HCT116 (cell line): Measurements from ENCODE around the gene KIAA1755. TPM values are rescaled to one million over a fixed set of nuclear protein-coding genes. Genes with fewer than 3 reads are reported as not detected.
"Not testable (repeated sequence)": the region's sequence is repeated elsewhere in the genome, so short reads cannot be mapped to it uniquely, and the experiment has no call there.

ENCODE experiments used
- ATAC-seq: fragments of 200-7000 bp; cut with Tn5 transposase; 2 replicates; pipeline ENCODE4 v1.9.1; 2020; ENCODE audit warnings: mild to moderate bottlenecking, moderate library complexity
- BruUV-seq: library from RNA; stranded (reverse); fragments of 400-500 nt; replicated peaks from 2 replicates; lab custom pipeline; 2021; lab: Mats Ljungman, UMichigan
- CTCF ChIA-PET: fragments of 300-600 bp; sonication (Branson Sonifier 250); formaldehyde crosslinking; loops from one replicate; lab custom pipeline; 2021; ENCODE audit warnings: antibody characterized with exemption; lab: Charles Lee
- POLR2A ChIA-PET: fragments of 300-600, 350-600 bp; sonication (Branson Sonifier 250); formaldehyde crosslinking; loops from one replicate; lab custom pipeline; 2021; ENCODE audit warnings: antibody characterized with exemption; lab: Charles Lee
- RAD21 ChIA-PET, 2 experiments: fragments of 300-600 bp; sonication (Branson Sonifier 250); formaldehyde crosslinking; loops; one replicate each; lab custom pipeline; 2023; ENCODE audit warnings: low total read pairs in 2 of 2; ENCODE audit not compliant: uncharacterized antibody in 2 of 2, unreplicated experiment in 2 of 2, low non-redundant PET in 1 of 2; lab: Charles Lee
- DNase-seq: peaks from one replicate; pipeline ENCODE4 v3.0.0-alpha.2; 2010; ENCODE audit warnings: low read depth, low spot score
- H2AFZ ChIP-seq: fragments of 200-600 bp; shearing (Covaris generic), sonication (generic); 2 replicates; pipeline ENCODE4 v1.6.1; 2017; ENCODE audit warnings: low read depth, mixed run types, mixed read lengths, antibody characterized with exemption, low read length; ENCODE audit not compliant: poor library complexity, severe bottlenecking
- H3K27ac ChIP-seq: 2 replicates; pipeline ENCODE4 v1.5.1; 2012; ENCODE audit warnings: low read depth, low read length
- H3K27me3 ChIP-seq: fragments of 200-600 bp; sonication (generic); 2 replicates; pipeline ENCODE4 v1.6.1; 2016; ENCODE audit warnings: mixed run types, low read length, mixed read lengths; ENCODE audit not compliant: insufficient read depth
- H3K36me3 ChIP-seq, 2 experiments: fragments of 200-500 bp in 1 of 2; fragments of 200-600 bp in 1 of 2; sonication (Bioruptor generic) in 1 of 2; sonication (generic) in 1 of 2; 2 replicates each; pipeline versions ENCODE4 v1.5.1 to v1.6.1; 2014 to 2016; ENCODE audit warnings: low read length in 2 of 2, inconsistent platforms in 1 of 2, mixed read lengths in 1 of 2, mixed run types in 1 of 2; ENCODE audit not compliant: insufficient read depth in 2 of 2, control insufficient read depth in 1 of 2
- H3K4me1 ChIP-seq, 2 experiments: fragments of 200-600 bp in 1 of 2; sonication (generic) in 1 of 2; 2 replicates each; pipeline versions ENCODE4 v1.5.1 to v1.6.1; 2012 to 2017; ENCODE audit warnings: low read length in 2 of 2, inconsistent platforms in 1 of 2, mild to moderate bottlenecking in 1 of 2, mixed read lengths in 1 of 2, mixed run types in 1 of 2, moderate library complexity in 1 of 2; ENCODE audit not compliant: insufficient read depth in 2 of 2, control insufficient read depth in 1 of 2
- H3K4me2 ChIP-seq: fragments of 200-600 bp; sonication (generic); 2 replicates; pipeline ENCODE4 v1.6.1; 2017; ENCODE audit warnings: mixed run types, low read length, mixed read lengths
- H3K4me3 ChIP-seq, 2 experiments: fragments of 200-600 bp in 1 of 2; sonication (generic) in 1 of 2; replicated peaks in 1 of 2; 2 replicates each; pipeline ENCODE4 v1.5.1; 2011 to 2016; ENCODE audit warnings: low read length in 2 of 2, control low read depth in 1 of 2, low read depth in 1 of 2, mild to moderate bottlenecking in 1 of 2, mixed read lengths in 1 of 2, mixed run types in 1 of 2
- H3K79me2 ChIP-seq: fragments of 200-600 bp; sonication (generic); 2 replicates; pipeline ENCODE4 v1.6.1; 2017; ENCODE audit warnings: mild to moderate bottlenecking, mixed run types, low read length, moderate library complexity, mixed read lengths; ENCODE audit not compliant: insufficient read depth
- H3K9ac ChIP-seq: fragments of 200-600 bp; sonication (generic); 2 replicates; pipeline ENCODE4 v1.6.1; 2016; ENCODE audit warnings: low read length, mixed read lengths
- H3K9me2 ChIP-seq: fragments of 200-600 bp; sonication (generic), shearing (Covaris generic); 2 replicates; pipeline ENCODE4 v1.6.1; 2017; ENCODE audit warnings: mixed run types, mild to moderate bottlenecking, moderate library complexity; ENCODE audit not compliant: insufficient read depth
- H3K9me3 ChIP-seq, 2 experiments: fragments of 200-500 bp in 1 of 2; fragments of 200-600 bp in 1 of 2; sonication (Bioruptor generic) in 1 of 2; sonication (generic) in 1 of 2; 2 replicates each; pipeline ENCODE4 v1.6.1; 2014 to 2017; ENCODE audit warnings: low read length in 2 of 2, mixed read lengths in 2 of 2, inconsistent platforms in 1 of 2, low read depth in 1 of 2, mild to moderate bottlenecking in 1 of 2, mixed run types in 1 of 2, moderate library complexity in 1 of 2; ENCODE audit not compliant: control insufficient read depth in 1 of 2, insufficient read depth in 1 of 2
- H4K20me1 ChIP-seq: fragments of 200-600 bp; sonication (generic), shearing (Covaris generic); 2 replicates; pipeline ENCODE4 v1.6.1; 2017; ENCODE audit warnings: mixed run types, mild to moderate bottlenecking, moderate library complexity; ENCODE audit not compliant: insufficient read depth
- CBX3 ChIP-seq: IDR thresholded peaks from 2 replicates; pipeline ENCODE4 v1.6.1; 2012; ENCODE audit warnings: low read depth
- CEBPB ChIP-seq: IDR thresholded peaks from 2 replicates; pipeline ENCODE4 v1.6.1; 2012; ENCODE audit warnings: low read depth
- EZH2 ChIP-seq: fragments of 200-600 bp; sonication (generic); IDR thresholded peaks from 2 replicates; pipeline ENCODE4 v1.6.1; 2017; ENCODE audit warnings: antibody characterized with exemption, mixed run types
- POLR2AphosphoS5 ChIP-seq: IDR thresholded peaks from 2 replicates; pipeline ENCODE4 v1.6.1; 2011; ENCODE audit warnings: mild to moderate bottlenecking, low read depth, low read length, moderate library complexity
- SP1 ChIP-seq: IDR thresholded peaks from 2 replicates; pipeline ENCODE4 v1.6.1; 2012; ENCODE audit warnings: low read depth
- TCF7L2 ChIP-seq: IDR thresholded peaks from 2 replicates; pipeline ENCODE4 v1.7.0; 2011; ENCODE audit warnings: borderline replicate concordance, inconsistent platforms; ENCODE audit not compliant: insufficient read depth, insufficient read length; ENCODE audit errors: extremely low read depth
- ZNF274 ChIP-seq: fragments of 200-500 bp; sonication (Bioruptor generic); IDR thresholded peaks from 2 replicates; pipeline ENCODE4 v1.6.1; 2014; ENCODE audit warnings: mild to moderate bottlenecking, low read depth, low read length, inconsistent platforms
- intact Hi-C: fragments of 100-400 bp; cut with micrococcal nuclease; formaldehyde crosslinking; loops from 2 replicates; pipeline ENCODE4 v1.10.0; 2022
- total RNA-seq: library from RNA; stranded (reverse); gene quantifications from one replicate; pipeline ENCODE4 v1.2.1, GENCODE V29; 2021; ENCODE audit not compliant: unreplicated experiment
- TF ChIP-seq, protein P1 (sequence below): IDR thresholded peaks from 2 replicates; pipeline ENCODE4 v1.6.1; 2012
- TF ChIP-seq, protein P2 (sequence below), 3 experiments: fragments of 200-600 bp in 1 of 3; sonication (generic) in 1 of 3; IDR thresholded peaks in 2 of 3; conservative IDR thresholded peaks in 1 of 3; 2 replicates each; pipeline ENCODE4 v1.5.1; 2012 to 2017; ENCODE audit warnings: low read depth in 2 of 3, low read length in 2 of 3, antibody characterized with exemption in 1 of 3, borderline replicate concordance in 1 of 3, control low read depth in 1 of 3, mild to moderate bottlenecking in 1 of 3, mixed read lengths in 1 of 3, mixed run types in 1 of 3, moderate library complexity in 1 of 3; ENCODE audit not compliant: insufficient read depth in 1 of 3

KIAA1755 gene
- total RNA-seq, 1 experiment from 2014 or later = not detected

DNA sequence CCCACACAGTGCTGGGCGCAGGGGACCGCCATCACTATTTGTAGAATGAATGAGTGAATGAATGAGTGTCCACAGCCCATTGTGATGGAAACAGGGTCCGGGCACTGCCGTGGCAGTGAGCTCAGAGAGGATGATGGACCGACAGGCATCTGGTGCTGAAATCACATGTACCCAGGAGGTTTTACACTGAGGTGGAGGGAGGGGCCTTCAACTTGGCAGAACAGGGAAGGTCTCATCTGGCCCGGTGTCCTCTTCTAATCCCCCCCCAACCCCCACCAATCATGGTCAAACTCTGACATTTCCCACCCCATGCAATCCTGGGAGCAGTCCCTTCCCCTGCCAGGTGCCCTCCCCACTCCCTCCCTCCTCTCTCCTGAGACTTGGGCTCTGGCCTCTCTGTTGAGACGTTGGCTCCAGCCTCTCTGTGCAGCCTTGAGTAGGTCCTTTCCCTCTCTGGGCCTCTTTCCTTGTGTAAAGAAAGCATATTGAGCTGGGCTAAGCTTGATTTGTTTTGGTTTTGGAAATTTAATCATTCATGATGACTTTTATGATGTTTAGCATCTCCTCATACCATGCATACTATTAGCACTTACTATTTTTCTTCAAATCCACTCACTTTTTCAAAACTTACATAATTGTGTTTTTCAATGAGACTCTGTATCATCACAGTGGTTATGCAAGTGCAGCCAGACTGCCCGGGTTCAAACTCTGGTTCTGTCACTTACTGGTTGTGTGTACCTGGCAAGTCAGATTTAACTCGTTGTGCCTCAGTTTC, 10.8 kb downstream of the KIAA1755 start:
- CTCF ChIA-PET = no interaction called here
- no peaks in the 10 kb centered on the region for H3K4me1 ChIP-seq

DNA sequence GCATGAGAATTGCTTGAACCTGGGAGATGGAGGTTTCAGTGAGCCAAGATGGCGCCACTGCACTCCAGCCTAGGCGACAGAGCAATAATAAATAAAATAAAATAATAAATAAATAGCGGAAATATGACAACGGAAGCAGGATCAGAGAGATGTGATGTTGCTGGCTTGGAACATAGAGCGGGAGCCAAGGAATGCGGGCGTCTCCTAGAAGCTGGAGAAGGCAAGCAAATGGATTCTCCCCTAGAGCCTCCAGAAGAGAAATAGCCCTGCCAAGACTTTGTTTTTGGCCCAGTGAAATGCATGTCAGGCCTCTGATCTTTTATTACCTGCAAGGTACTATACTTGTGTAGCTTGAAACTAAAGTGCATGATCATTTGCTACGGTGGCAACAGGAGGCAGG, 12.4 kb downstream of the KIAA1755 start:
- peaks cover 0 to 13% of the 10 kb centered on the region in 2 experiments; a peak in 1 of 4 replicates for H3K9me3 ChIP-seq
- no TSS peak for BruUV-seq
- no peak overlapping the region for H3K4me2 ChIP-seq
- H3K4me3 ChIP-seq = no peak overlapping the region
- H3K79me2 ChIP-seq = no peaks in the 10 kb centered on the region
- TF ChIP-seq TCF7L2 (no peak), CBX3 (no peak), CEBPB (no peak), EZH2 (no peak), ZNF274 (no peak), SP1 (no peak)
- TF ChIP-seq, protein P1, sequence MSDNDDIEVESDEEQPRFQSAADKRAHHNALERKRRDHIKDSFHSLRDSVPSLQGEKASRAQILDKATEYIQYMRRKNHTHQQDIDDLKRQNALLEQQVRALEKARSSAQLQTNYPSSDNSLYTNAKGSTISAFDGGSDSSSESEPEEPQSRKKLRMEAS = no peak
- TF ChIP-seq, protein P2, sequence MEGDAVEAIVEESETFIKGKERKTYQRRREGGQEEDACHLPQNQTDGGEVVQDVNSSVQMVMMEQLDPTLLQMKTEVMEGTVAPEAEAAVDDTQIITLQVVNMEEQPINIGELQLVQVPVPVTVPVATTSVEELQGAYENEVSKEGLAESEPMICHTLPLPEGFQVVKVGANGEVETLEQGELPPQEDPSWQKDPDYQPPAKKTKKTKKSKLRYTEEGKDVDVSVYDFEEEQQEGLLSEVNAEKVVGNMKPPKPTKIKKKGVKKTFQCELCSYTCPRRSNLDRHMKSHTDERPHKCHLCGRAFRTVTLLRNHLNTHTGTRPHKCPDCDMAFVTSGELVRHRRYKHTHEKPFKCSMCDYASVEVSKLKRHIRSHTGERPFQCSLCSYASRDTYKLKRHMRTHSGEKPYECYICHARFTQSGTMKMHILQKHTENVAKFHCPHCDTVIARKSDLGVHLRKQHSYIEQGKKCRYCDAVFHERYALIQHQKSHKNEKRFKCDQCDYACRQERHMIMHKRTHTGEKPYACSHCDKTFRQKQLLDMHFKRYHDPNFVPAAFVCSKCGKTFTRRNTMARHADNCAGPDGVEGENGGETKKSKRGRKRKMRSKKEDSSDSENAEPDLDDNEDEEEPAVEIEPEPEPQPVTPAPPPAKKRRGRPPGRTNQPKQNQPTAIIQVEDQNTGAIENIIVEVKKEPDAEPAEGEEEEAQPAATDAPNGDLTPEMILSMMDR (IDR thresholded peaks at IDR 0.05 in 2 of 3, conservative IDR thresholded peaks at IDR 0.05 in 1 of 3; ENCODE audit: borderline replicate concordance in 1 of 3, insufficient read depth in 1 of 3, low read depth in 2 of 3, low read length in 2 of 3) = no peak
- no peaks in the 10 kb centered on the region for H3K4me1 ChIP-seq
- no peak overlapping the region for H3K27ac ChIP-seq
- ATAC-seq (no peak), DNase-seq (no peak)
- no peak overlapping the region for H2AFZ ChIP-seq
- H3K9me2 ChIP-seq = no peaks in the 10 kb centered on the region
- H3K36me3 ChIP-seq = no peaks in the 10 kb centered on the region
- H3K27me3 ChIP-seq = no peaks in the 10 kb centered on the region
- no peaks in the 10 kb centered on the region for H4K20me1 ChIP-seq
- ChIA-PET POLR2A (no interaction called here), CTCF (interaction anchor here (1.4 kb wide), 1 partner anchor 174 kb away, joined by 3 read pairs; no protein-coding TSS in a partner anchor), RAD21 (no interaction called here)
- intact Hi-C loops = no loop called here
- H3K9ac ChIP-seq = no peak overlapping the region

More for the DNA sequence above, 10.8 kb downstream of the KIAA1755 start:
- no peak for ATAC-seq
- intact Hi-C loops = no loop called here
- H3K79me2 ChIP-seq = no peaks in the 10 kb centered on the region
- no peak for TF ChIP-seq ZNF274
- TF ChIP-seq POLR2AphosphoS5 = no peak
- TF ChIP-seq, all 23 proteins: peak for 0
- no peaks in the 10 kb centered on the region for H3K9me3 ChIP-seq
- H3K27ac ChIP-seq = no peak overlapping the region
- H3K9me2 ChIP-seq = no peaks in the 10 kb centered on the region
- H3K27me3 ChIP-seq = no peaks in the 10 kb centered on the region
- H4K20me1 ChIP-seq = no peaks in the 10 kb centered on the region
- RAD21 ChIA-PET = no interaction called here
- H3K36me3 ChIP-seq = no peaks in the 10 kb centered on the region
- no peak overlapping the region for H3K4me3 ChIP-seq
- BruUV-seq = no TSS peak
- no peak for DNase-seq
- POLR2A ChIA-PET = no interaction called here
- no peak overlapping the region for H3K4me2 ChIP-seq
- H3K9ac ChIP-seq = no peak overlapping the region
- no peak overlapping the region for H2AFZ ChIP-seq

DNA sequence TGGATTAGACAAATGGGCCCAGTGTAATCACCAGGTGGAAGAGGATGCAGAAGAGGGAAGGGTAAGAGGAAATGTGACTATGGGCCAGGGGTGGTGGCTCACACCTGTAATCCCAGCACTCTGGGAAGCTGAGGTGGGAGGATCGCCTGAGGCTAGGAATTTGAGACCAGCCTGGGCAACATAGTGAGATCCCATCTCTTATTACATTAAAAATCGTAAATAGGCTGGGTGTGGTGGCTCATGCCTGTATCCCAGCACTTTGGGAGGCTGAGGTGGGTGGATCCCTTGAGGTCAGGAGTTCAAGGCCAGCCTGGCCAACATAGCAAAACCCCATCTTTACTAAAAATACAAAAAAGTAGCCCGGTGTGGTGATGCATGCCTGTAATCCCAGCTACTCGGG, 12.8 kb downstream of the KIAA1755 start:
- H2AFZ ChIP-seq, H3K4me3 ChIP-seq, DNase-seq, H4K20me1 ChIP-seq, H3K27me3 ChIP-seq, H3K9ac ChIP-seq, ATAC-seq, RAD21 ChIA-PET, POLR2A ChIA-PET, H3K79me2 ChIP-seq, H3K36me3 ChIP-seq, H3K9me2 ChIP-seq, H3K4me1 ChIP-seq, H3K27ac ChIP-seq, intact Hi-C loops, H3K4me2 ChIP-seq, BruUV-seq: not testable (repeated sequence)
- H3K9me3 ChIP-seq = peaks cover 0 to 14% of the 10 kb centered on the region in 2 experiments; a peak in 1 of 4 replicates
- CTCF ChIA-PET = interaction anchor here (1.4 kb wide), 1 partner anchor 174 kb away, joined by 3 read pairs; no protein-coding TSS in a partner anchor
